Heart left ventricle (tissue), 16 donors: ENCODE data around the gene SEMA4D. TPM values are rescaled to one million over a fixed set of nuclear protein-coding genes. Genes with fewer than 3 reads are reported as not detected.

Experiments used
- ATAC-seq, 4 donors: fragments of 200-7000 bp; cut with Tn5 transposase; one replicate each; pipeline ENCODE4 v1.9.1; 2020 to 2022; ENCODE audit warnings: moderate library complexity in 4 of 4, mild to moderate bottlenecking in 3 of 4, moderate number of reproducible peaks in 1 of 4
- DNase-seq, 5 donors: peaks; one replicate each; pipeline ENCODE4 v3.0.0-alpha.2; 2020
- H3K27ac ChIP-seq, 12 donors: fragments of 200-600 bp; sonication (generic) in 4 of 12; one replicate each; pipeline versions ENCODE4 v1.5.0 to v1.8.0; 2016 to 2022; ENCODE audit warnings: mild to moderate bottlenecking in 2 of 12
- H3K27me3 ChIP-seq, 9 donors: fragments of 200-600 bp; sonication (generic) in 2 of 9; one replicate each; pipeline versions ENCODE4 v1.5.1 to v1.8.0; 2016 to 2022; ENCODE audit warnings: mild to moderate bottlenecking in 3 of 9
- H3K36me3 ChIP-seq, 9 donors: fragments of 200-600 bp; sonication (generic) in 2 of 9; one replicate each; pipeline versions ENCODE4 v1.5.0 to v1.8.0; 2018 to 2022; ENCODE audit warnings: mild to moderate bottlenecking in 2 of 9
- H3K4me1 ChIP-seq, 12 donors: fragments of 200-600 bp; sonication (generic) in 4 of 12; one replicate each; pipeline versions ENCODE4 v1.5.0 to v1.8.0; 2016 to 2022; ENCODE audit warnings: mild to moderate bottlenecking in 3 of 12
- H3K4me3 ChIP-seq, 12 donors: fragments of 200-600 bp; sonication (generic) in 4 of 12; one replicate each; pipeline versions ENCODE4 v1.5.0 to v1.8.0; 2017 to 2022; ENCODE audit warnings: mild to moderate bottlenecking in 9 of 12, moderate library complexity in 4 of 12
- H3K9me3 ChIP-seq, 12 donors: fragments of 200-600 bp; sonication (generic) in 4 of 12; one replicate each; pipeline versions ENCODE4 v1.5.0 to v1.8.0; 2016 to 2022; ENCODE audit warnings: mild to moderate bottlenecking in 1 of 12
- POLR2A ChIP-seq, 2 donors: fragments of 450-650 bp; IDR thresholded peaks; one replicate each; pipeline ENCODE4 v1.6.1; 2017; ENCODE audit warnings: antibody characterized with exemption in 2 of 2, mild to moderate bottlenecking in 2 of 2, moderate library complexity in 2 of 2
- WGBS, 4 donors: extraction: QIAGEN DNeasy Blood & Tissue Kit in 2 of 4; methylation state at CpG; one replicate each; pipeline versions ENCODE4 v1.1.5 to v1.1.7; 2013 to 2018; 5-methylcytosine and 5-hydroxymethylcytosine counted together
- intact Hi-C, 10 donors: fragments of 100-400 bp; cut with DNase I; formaldehyde crosslinking; loops; one replicate each; pipeline versions ENCODE4 v1.11.1 to v1.14.2; 2022
- polyA plus RNA-seq, 2 donors: library from polyadenylated mRNA; stranded (reverse); fragments of 200-250 nt; gene quantifications; one replicate each; pipeline ENCODE4 v1.2.3, GENCODE V29; 2013
- total RNA-seq, 9 donors: library from RNA; depleted of rRNA in 2 of 9; stranded (reverse); fragments of >200 nt in 2 of 9; fragmentation: NEBNext Ultra II Directional in 3 of 9; extraction: Animal tissue kit (Norgen Biotek cat#: 25700) in 3 of 9; gene quantifications; one replicate each; pipeline versions ENCODE4 v1.1.0 to v1.2.4, GENCODE V29; 2016 to 2023
- TF ChIP-seq, protein P1 (sequence below), 12 donors: fragments of 200-600 bp; sonication (generic) in 4 of 12; IDR thresholded peaks; one replicate each; pipeline versions ENCODE4 v1.5.0 to v1.8.0; 2018 to 2022; ENCODE audit warnings: antibody characterized with exemption in 12 of 12, mild to moderate bottlenecking in 5 of 12
- donor health status: ischemic (EF 13 %, LVEDD 7.1; RV severe dilation, severe dysfunction).
- donor health status: healthy with polysubstance abuse.
- donor health status: DM: no; HTN: yes; CAD: no.
- donor health status: DM: no; HTN: no; CAD: no.
- donor health status: ischemic (EF 25% LVEDD 6.9; RV normal size, moderate dysfunction).
- donor health status: ischemic (EF 25% LVEDD 5.7; RV mildly dilated, moderate dysfunction).
- donor health status: healthy.
- donor health status: DM: yes; HTN: yes; CAD: no.
- donor health status: ischemic (EF 35%, LVEDD 5.7; RV mildly dilated, moderate dysfunction).
- donor health status: nonischemic (EF 11% LVEDD 7.7; RV severe dilation, severe dysfunction).
- donor health status: DM: yes; HTN: yes; CAD: no.
- donor health status: PGD.
- donor health status: ischemic (EF 29% LVEDD 5.4; RV normal size, mild dysfunction).
- donor health status: nonischemic (EF 23%, LVEDD 6.1; RV moderate dilation, normal function).

The SEMA4D gene
- total and polyA plus RNA-seq, 11 donors = 4.0 to 59.8 (median 20.2) TPM

DNA sequence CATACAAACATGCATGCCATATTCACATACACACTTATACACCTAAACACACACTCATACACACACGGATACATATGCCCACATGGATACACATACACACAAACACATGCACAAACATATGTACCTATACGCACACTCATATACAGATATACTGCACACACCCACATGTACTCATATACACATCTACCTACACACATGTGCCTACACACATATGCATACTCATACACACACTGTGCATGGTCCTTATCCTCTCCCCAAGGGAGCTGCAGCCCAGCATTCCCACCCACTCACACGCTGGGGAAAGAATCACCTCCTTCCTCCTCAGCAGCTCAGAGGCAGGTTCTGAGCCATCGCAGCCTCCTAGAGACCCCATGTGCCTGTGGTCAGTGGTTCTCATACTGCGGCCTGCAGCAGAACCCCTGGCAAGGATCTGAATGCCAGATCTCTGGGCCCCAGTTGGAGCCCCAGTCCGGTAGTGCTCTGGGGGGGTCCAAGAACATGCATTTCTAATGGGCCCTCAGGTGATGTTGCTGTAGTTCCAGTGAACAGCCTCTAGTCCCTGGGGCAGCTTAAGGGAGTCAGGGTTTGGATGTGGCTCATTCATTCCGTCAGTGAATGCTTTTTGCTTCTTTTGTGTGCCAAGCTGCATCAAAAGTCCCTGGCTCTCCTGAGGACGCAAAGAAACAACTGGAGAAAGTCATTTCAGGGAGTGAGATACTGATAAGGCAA, 39.0 kb downstream of the SEMA4D start:
- TF ChIP-seq POLR2A (IDR thresholded peaks at IDR 0.05) = no peak
- TF ChIP-seq, protein P1, sequence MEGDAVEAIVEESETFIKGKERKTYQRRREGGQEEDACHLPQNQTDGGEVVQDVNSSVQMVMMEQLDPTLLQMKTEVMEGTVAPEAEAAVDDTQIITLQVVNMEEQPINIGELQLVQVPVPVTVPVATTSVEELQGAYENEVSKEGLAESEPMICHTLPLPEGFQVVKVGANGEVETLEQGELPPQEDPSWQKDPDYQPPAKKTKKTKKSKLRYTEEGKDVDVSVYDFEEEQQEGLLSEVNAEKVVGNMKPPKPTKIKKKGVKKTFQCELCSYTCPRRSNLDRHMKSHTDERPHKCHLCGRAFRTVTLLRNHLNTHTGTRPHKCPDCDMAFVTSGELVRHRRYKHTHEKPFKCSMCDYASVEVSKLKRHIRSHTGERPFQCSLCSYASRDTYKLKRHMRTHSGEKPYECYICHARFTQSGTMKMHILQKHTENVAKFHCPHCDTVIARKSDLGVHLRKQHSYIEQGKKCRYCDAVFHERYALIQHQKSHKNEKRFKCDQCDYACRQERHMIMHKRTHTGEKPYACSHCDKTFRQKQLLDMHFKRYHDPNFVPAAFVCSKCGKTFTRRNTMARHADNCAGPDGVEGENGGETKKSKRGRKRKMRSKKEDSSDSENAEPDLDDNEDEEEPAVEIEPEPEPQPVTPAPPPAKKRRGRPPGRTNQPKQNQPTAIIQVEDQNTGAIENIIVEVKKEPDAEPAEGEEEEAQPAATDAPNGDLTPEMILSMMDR (IDR thresholded peaks at IDR 0.05) = no peak
- no peak for DNase-seq
- intact Hi-C loops = no loop called here
- no peak overlapping the region for H3K27ac ChIP-seq
- no peaks in the 10 kb centered on the region for H3K27me3 ChIP-seq
- H3K9me3 ChIP-seq = no peaks in the 10 kb centered on the region
- H3K4me1 ChIP-seq = peaks cover 0 to 69% (median 0%) of the 10 kb centered on the region in 12 donors
- H3K4me3 ChIP-seq = no peak overlapping the region
- WGBS, 4 donors = 84 to 93% (median 88%) methylated on average over 7 to 8 of the region's 8 CpGs
- peaks cover 0 to 16% (median 0%) of the 10 kb centered on the region in 9 donors for H3K36me3 ChIP-seq
- ATAC-seq = no peak

DNA sequence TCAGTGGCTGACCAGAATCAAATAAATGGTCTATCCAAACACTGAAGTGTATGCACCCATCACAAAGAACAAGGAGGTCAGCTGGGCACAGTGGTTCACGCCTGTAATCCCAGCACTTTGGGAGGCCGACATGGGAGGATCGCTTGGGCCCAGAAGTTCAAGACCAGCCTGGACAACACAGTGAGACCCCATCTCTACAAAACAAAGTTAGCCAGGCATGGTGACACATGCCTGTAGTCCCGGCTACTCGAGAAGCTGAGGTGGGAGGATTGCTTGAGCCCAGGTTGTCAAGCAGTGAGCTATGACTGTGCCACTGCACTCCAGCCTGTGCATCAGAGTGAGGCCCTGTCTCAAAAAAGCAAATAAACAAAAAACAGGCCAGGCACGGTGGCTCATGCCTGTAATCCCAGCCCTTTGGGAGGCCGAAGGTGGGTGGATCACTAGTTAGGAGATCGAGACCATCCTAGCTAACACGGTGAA, 40.5 kb downstream of the SEMA4D start:
- Histone ChIP-seq H3K9me3 (no peaks in the 10 kb centered on the region), H3K27ac (peak overlapping the region in 1 of 12 donors; percentile 44), H3K4me3 (no peak overlapping the region), H3K27me3 (no peaks in the 10 kb centered on the region), H3K36me3 (peaks cover 0 to 24% (median 0%) of the 10 kb centered on the region in 9 donors), H3K4me1 (peaks cover 0 to 55% (median 0%) of the 10 kb centered on the region in 12 donors)
- intact Hi-C loops = no loop called here
- DNase-seq = no peak
- TF ChIP-seq, protein P1 (IDR thresholded peaks at IDR 0.05) = no peak
- TF ChIP-seq POLR2A (IDR thresholded peaks at IDR 0.05) = no peak
- 94 to 96% (median 95%) methylated on average over 8 to 9 of the region's 9 CpGs for WGBS, 4 donors
- no peak for ATAC-seq

DNA sequence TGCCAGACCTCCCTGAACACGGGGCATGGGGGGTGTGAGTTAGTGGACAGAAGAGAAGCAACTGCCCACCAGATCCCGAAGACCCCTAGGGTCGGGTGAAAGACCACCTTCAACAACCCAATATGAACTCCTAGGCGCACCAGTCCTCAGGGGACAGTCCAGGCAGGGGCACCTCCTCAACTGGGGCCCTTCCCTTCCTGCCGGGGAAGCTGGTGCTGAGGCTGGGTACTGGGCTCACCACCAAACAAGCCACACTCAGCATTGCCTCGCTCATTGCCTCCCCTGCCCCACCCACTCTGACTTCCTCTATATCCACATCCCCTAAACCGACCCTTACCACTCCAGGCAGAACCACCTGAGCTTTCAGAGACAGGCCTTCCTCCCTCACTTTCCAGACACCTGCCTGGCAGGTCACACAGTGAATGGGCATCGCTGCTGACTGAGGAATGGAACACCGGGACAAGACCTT, 42.5 kb downstream of the SEMA4D start:
- no peak for DNase-seq
- no peaks in the 10 kb centered on the region for H3K9me3 ChIP-seq
- TF ChIP-seq, protein P1 (IDR thresholded peaks at IDR 0.05) = no peak
- no peak for TF ChIP-seq POLR2A (IDR thresholded peaks at IDR 0.05)
- 86 to 91% (median 86%) methylated on average over 7 to 9 of the region's 9 CpGs for WGBS, 4 donors
- no peak for ATAC-seq
- H3K27me3 ChIP-seq = no peaks in the 10 kb centered on the region
- H3K4me1 ChIP-seq = peaks cover 0 to 38% (median 0%) of the 10 kb centered on the region in 12 donors
- peaks cover 0 to 24% (median 0%) of the 10 kb centered on the region in 9 donors for H3K36me3 ChIP-seq
- no peak overlapping the region for H3K4me3 ChIP-seq
- intact Hi-C loops = no loop called here
- peak overlapping the region in 1 of 12 donors; percentile 44 for H3K27ac ChIP-seq

DNA sequence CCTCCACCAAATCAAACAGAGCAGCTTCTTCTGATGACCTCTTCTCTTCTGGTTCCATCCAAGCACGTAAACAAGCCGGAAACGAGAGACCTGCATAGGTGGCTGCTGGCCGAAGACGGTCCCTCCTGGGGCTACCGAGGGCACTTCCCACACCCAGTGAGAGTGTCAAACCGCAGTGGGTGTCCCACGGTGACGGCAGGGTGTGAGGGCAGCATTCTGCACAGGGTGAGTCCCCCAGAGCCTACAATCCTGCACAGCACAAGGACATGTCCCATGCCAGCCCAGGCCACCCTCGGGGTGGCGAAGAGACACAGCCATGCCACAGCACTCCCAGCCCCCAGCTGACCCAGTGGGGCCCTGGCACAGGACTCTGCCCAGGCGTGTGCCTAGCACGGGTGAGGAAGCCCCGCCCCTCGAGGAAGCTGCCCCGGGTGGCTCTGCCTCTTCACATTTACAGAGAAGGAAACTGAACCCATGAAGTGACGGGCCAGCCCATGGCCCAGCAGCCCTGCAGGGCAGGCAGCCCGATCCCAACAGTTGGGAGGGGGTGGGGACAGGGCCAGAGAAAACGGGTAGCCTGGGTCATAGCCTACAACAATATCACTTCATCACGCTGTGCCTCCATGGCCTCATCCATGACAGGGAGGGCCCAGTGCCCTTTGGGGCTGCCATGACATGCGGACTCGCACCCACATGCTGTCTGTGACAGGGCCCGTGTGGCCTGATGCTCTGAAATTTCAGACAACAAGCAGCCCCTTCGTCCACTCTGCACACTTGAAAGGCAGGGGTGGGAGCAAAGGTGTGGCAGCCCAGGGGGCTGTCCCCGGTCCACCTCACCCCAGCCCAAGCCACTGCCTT, 43.2 kb downstream of the SEMA4D start:
- 89 to 96% (median 94%) methylated on average over 22 to 25 of the region's 25 CpGs for WGBS, 4 donors
- H3K27ac ChIP-seq = peak overlapping the region in 1 of 12 donors; percentile 44
- ATAC-seq (peak in 1 of 4 donors; percentile 33), DNase-seq (no peak)
- no peak for TF ChIP-seq POLR2A (IDR thresholded peaks at IDR 0.05)
- TF ChIP-seq, protein P1 (IDR thresholded peaks at IDR 0.05) = no peak
- no peak overlapping the region for H3K4me3 ChIP-seq
- peaks cover 0 to 24% (median 0%) of the 10 kb centered on the region in 9 donors for H3K36me3 ChIP-seq
- peaks cover 0 to 36% (median 0%) of the 10 kb centered on the region in 12 donors for H3K4me1 ChIP-seq
- no peaks in the 10 kb centered on the region for H3K9me3 ChIP-seq
- H3K27me3 ChIP-seq = no peaks in the 10 kb centered on the region
- intact Hi-C loops = no loop called here
